ENCODE results near the gene FGFBP2.

Gene FGFBP2

GRCh38 chr4:15944895-15945294 lies 18.1 kb downstream of the FGFBP2 start:
- H3K27ac ChIP-seq (ENCODE audit: extremely low read depth, low read depth, low read length), result no peak overlapping the region
- no peaks in the 10 kb centered on the region for H3K4me1 ChIP-seq (ENCODE audit: control insufficient read depth, insufficient read depth, low read length)
- CTCF ChIA-PET, result no interaction called here
- H3K4me3 ChIP-seq (ENCODE audit: low read depth, low read length), result no peak overlapping the region
- no peaks in the 10 kb centered on the region for H3K9me3 ChIP-seq (ENCODE audit: control insufficient read depth, insufficient read depth, low read depth, low read length)
- no peaks in the 10 kb centered on the region for H3K36me3 ChIP-seq (ENCODE audit: control insufficient read depth in 2 of 2, insufficient read depth in 1 of 2, low read length in 2 of 2)
- POLR2A ChIA-PET, result no interaction called here
- TF ChIP-seq ZNF677 (tag by site-specific recombination; IDR thresholded peaks at IDR 0.05) (no peak), OVOL3 (tag by site-specific recombination; IDR thresholded peaks at IDR 0.05) (no peak), ZNF747 (tag by site-specific recombination; IDR thresholded peaks at IDR 0.05) (no peak), ZNF239 (tag by site-specific recombination; IDR thresholded peaks at IDR 0.05) (no peak), ZNF560 (tag by site-specific recombination; IDR thresholded peaks at IDR 0.05; ENCODE audit: borderline replicate concordance) (no peak), MYNN (tag by site-specific recombination; IDR thresholded peaks at IDR 0.05; ENCODE audit: borderline replicate concordance) (no peak), GLI2 (tag by site-specific recombination; IDR thresholded peaks at IDR 0.05; ENCODE audit: borderline replicate concordance, low read depth) (no peak), ZNF48 (tag by site-specific recombination; IDR thresholded peaks at IDR 0.05) (no peak), ZFP3 (tag by site-specific recombination; IDR thresholded peaks at IDR 0.05; ENCODE audit: low read depth) (no peak), ZEB2 (tag by site-specific recombination; IDR thresholded peaks at IDR 0.05) (no peak), ZNF596 (tag by site-specific recombination; IDR thresholded peaks at IDR 0.05) (no peak), ZNF280D (tag by site-specific recombination; IDR thresholded peaks at IDR 0.05) (no peak), SALL2 (tag by site-specific recombination; IDR thresholded peaks at IDR 0.05; ENCODE audit: borderline replicate concordance) (no peak), OSR2 (tag by site-specific recombination; IDR thresholded peaks at IDR 0.05) (no peak), KLF10 (tag by site-specific recombination; IDR thresholded peaks at IDR 0.05) (no peak), ZNF670 (tag by site-specific recombination; IDR thresholded peaks at IDR 0.05; ENCODE audit: low read depth) (no peak), KLF9 (tag by site-specific recombination; IDR thresholded peaks at IDR 0.05; ENCODE audit: low read depth) (no peak), ZNF112 (tag by site-specific recombination; IDR thresholded peaks at IDR 0.05) (no peak)

GRCh38 chr4:15942283-15942682 lies 20.7 kb downstream of the FGFBP2 start:
- POLR2A ChIA-PET, result no interaction called here
- Histone ChIP-seq H3K9me3 (ENCODE audit: control insufficient read depth, insufficient read depth, low read depth, low read length) (no peaks in the 10 kb centered on the region), H3K4me1 (ENCODE audit: control insufficient read depth, insufficient read depth, low read length) (no peaks in the 10 kb centered on the region), H3K4me3 (ENCODE audit: low read depth, low read length) (no peak overlapping the region), H3K36me3 (ENCODE audit: control insufficient read depth in 2 of 2, insufficient read depth in 1 of 2, low read length in 2 of 2) (no peaks in the 10 kb centered on the region), H3K27ac (ENCODE audit: extremely low read depth, low read depth, low read length) (no peak overlapping the region)
- TF ChIP-seq ZNF23 (tag by site-specific recombination; IDR thresholded peaks at IDR 0.05; ENCODE audit: borderline replicate concordance) (no peak), ZNF791 (tag by site-specific recombination; IDR thresholded peaks at IDR 0.05) (no peak), ZBTB17 (tag by site-specific recombination; IDR thresholded peaks at IDR 0.05) (no peak), ZNF280C (tag by site-specific recombination; IDR thresholded peaks at IDR 0.05) (no peak), REST (tag by site-specific recombination; IDR thresholded peaks at IDR 0.05) (no peak), GLI4 (tag by site-specific recombination; IDR thresholded peaks at IDR 0.05) (no peak), YY2 (tag by site-specific recombination; IDR thresholded peaks at IDR 0.05) (no peak), ZNF132 (tag by site-specific recombination; IDR thresholded peaks at IDR 0.05; ENCODE audit: borderline replicate concordance) (no peak), WT1 (tag by site-specific recombination; IDR thresholded peaks at IDR 0.05) (no peak), KLF17 (tag by site-specific recombination; IDR thresholded peaks at IDR 0.05) (no peak), YY1 (tag by site-specific recombination; IDR thresholded peaks at IDR 0.05) (no peak)
- CTCF ChIA-PET, result no interaction called here
